HG03103 (cell line): ENCODE measurements around the gene TUBD1.
A peak's percentile ranks its signal among the peaks of the same experiment; 100 is the strongest.
"Not testable (repeated sequence)": the region's sequence is repeated elsewhere in the genome, so short reads cannot be mapped to it uniquely, and the experiment has no call there.

Experiments
- ATAC-seq: cut with Tn5 transposase; IDR thresholded peaks from one replicate; pipeline ENCODE4 v1.9.1; 2021; ENCODE audit warnings: low read depth; ENCODE audit not compliant: unreplicated experiment

TUBD1 gene, protein sequence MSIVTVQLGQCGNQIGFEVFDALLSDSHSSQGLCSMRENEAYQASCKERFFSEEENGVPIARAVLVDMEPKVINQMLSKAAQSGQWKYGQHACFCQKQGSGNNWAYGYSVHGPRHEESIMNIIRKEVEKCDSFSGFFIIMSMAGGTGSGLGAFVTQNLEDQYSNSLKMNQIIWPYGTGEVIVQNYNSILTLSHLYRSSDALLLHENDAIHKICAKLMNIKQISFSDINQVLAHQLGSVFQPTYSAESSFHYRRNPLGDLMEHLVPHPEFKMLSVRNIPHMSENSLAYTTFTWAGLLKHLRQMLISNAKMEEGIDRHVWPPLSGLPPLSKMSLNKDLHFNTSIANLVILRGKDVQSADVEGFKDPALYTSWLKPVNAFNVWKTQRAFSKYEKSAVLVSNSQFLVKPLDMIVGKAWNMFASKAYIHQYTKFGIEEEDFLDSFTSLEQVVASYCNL

DNA sequence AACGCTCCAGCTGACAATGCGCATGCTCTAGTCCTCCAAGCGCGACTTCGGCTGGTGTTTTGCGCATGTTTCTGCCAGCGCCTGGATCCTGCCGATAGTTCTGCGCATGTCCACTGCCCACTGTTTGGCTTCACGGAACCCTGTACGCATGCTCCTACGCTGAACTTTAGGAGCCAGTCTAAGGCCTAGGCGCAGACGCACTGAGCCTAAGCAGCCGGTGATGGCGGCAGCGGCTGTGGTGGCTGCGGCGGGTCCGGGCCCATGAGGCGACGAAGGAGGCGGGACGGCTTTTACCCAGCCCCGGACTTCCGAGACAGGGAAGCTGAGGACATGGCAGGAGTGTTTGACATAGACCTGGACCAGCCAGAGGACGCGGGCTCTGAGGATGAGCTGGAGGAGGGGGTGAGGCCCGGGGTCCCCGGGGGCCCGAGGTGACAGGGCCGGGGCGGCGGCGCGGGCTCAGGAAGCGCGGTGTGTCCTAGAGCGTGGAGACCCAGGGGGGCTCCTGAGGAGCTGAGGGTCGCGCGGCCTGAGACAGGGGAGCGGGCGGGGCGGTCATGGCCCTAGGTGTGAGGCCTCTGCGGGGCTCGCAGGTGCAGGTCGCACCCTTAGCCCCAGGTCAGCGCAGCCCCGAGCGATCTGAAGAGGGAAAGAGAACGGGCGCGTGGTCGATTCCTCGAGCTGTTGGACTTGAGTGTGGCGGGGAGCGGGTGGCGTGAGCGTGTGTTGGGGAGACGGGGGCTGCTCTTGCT lies at the start of gene TUBD1, which contains the start of gene RPS6KB1:
TSS of gene TUBD1 (minus strand) at position 20 of the 752 bp plus-strand sequence. CDS start 1,941 bp downstream, outside the sequence.
TSS of gene RPS6KB1 (plus strand) at position 198 of the 752 bp plus-strand sequence. CDS start at position 262, 64 bp downstream.
- peak; percentile 83 for ATAC-seq

DNA sequence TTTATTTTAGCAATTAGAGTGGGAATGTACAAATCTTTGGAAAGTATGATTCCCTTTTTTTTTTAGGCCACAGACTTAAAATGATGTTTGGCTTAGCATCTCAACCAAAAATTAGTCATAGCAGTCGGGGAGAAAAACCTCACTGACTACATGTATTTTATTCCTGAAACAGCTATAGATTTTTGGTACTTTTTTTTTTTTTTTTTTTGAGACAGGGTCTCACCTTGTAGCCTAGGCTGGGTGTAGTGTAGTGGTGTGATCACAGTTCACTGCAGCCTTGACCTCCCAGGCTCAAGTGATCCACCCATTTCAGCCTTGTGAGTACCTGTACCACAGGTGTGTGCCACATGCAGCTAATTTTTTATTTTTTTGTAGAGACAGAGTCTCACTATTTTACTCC lies 48.4 kb upstream of the TUBD1 start:
- ATAC-seq, result no peak

DNA sequence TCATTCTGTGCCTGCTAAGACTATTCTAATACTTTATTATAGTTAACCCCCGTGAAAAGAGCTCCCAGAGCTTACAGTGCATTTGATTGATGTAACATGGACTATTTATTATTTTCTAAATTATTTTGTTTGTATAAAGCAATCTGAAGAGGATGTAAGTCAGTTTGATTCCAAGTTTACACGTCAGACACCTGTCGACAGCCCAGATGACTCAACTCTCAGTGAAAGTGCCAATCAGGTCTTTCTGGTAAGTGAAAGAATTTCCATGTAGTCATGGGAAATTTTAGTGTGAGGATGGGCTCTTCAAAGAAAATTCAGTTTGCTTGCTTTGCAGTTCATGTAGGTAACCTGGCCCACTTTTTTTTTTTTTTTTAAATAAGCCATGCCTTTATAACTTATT lies 48.0 kb upstream of the TUBD1 start:
- not testable (repeated sequence) for ATAC-seq

DNA sequence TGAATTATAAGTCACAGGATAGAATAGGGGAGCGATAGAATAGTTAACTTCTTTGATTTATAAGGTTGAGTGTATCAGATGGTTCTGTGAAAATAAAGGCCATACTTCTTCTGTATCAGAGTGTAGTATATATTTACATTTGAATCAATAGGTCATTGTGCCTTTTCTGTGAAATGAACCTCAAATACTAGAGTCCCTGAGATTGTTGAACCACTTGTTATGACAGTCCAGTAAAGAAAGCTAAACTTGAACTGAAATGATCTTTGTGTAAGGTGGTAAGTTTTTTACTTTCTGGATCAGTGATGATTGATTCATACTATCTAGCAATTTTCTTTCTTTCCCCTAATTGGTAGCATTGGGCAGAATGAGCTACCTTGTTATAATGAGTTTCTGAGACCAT lies 40.6 kb upstream of the TUBD1 start:
- not testable (repeated sequence) for ATAC-seq

DNA sequence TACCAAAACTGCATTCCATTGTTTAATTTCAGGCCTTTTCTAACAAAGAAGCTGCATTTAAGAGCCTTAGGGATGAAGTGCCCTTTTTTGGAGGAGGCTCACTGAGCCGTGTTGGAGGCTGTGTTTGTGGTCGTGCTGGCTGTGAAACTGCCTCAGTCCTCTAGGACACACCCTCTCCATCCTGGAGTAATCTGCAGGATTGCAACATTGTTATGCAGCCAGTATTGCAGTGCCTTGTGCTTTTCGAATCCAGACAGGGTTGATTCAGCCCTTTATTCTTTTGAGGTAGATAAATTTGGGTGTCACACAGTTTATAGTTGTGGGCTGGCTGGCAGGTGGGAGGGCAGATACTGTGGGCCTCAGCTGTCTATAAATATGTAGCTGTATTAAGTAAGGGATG lies 38.0 kb upstream of the TUBD1 start:
- ATAC-seq, result not testable (repeated sequence)

DNA sequence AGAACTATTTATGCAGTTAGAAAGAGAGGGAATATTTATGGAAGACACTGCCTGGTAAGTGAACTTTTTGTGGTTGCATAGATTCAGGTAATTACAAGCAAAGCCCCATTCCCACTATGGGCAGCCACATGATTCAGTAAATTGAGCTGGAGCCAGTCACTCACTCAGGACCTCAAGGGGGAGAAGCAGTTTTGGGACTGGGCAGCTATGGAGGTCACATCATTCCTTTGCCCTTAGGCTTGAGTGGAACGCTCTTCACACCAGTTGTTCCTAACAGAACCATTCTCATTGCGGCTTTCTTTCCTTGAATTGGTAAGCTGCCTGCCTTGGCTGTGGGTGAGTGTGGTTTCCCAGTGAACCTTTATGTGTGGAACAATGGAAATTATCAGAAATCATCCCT lies 37.4 kb upstream of the TUBD1 start:
- not testable (repeated sequence) for ATAC-seq

DNA sequence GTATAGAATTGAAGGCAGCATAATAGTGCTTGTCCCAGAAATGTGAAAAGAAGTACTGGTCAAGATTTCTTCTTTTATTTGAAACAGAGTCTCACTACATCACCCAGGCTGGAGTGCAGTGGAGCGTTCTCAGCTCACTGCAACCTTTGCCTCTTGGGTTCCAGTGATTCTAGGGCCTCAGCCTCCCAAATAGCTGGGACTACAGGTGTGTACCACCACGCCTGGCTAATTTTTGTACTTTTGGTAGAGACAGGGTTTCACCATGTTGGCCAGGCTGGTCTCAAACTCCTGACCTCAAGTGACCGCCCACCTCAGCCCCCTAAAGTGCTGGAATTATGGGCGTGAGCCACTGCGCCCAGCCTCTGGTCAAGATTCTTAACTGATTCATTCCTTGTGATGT lies 27.9 kb upstream of the TUBD1 start:
- not testable (repeated sequence) for ATAC-seq

DNA sequence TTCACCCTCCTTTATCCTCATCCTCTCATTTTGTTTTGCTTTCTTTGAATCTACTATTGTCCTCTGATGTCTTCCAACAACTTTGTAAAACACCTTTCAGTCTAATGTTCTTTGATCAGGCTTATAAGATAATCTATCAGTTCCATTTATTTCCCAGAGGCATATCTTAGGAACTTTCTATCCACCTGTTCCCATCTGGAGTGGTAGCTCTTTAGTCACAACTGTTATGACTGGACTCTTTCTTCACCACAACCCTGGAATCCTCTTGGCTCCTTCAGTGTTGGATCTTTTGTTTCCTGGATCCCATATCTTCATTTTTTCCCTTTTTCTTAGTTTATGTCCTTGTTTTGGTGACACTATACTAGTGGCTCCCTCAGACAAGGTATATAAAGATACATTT lies 23.7 kb upstream of the TUBD1 start:
- ATAC-seq, result no peak

DNA sequence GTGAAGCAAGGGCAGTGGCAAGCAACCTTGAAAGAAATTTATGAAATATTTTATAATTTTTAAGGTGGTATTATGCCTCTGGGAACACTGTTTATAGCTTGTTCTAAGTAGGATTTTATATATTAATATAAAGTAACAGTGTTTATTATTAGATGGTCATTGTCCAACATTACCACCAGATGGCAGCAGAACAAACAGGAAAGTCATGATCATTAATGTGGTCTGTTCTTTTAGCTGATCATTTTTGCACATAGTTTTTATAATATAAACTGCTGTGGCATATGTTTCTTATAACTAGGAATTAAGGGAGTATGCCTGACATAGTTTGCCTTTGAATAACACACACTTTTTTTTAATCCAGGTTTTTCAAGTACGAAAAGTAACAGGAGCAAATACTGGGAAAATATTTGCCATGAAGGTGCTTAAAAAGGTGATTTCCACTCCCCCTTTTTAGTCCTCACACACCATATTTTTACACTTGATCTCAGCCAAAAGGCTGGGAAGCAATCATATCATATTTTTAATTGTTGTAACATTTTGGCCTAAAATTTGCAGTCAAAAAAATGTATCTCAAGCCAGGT lies 21.6 kb upstream of the TUBD1 start:
- no peak for ATAC-seq

DNA sequence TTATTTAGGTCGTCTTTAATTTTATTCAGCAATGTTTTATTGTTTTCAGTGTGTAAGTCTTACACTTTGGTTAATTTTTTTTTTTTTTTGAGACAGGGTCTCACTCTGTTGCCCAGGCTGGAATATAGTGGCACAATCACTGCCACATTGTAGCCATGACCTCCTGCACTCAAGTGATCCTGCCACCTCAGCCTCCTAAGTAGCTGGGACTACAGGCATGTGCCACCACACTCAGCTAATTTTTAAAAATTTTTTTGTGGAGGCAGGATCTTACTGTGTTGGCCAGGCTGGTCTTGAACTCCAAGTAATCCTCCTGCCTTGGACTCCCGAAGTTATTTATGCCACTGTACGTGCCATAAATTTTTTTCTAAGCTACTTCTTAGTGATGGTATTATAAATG lies 14.7 kb upstream of the TUBD1 start:
- ATAC-seq, result no peak

DNA sequence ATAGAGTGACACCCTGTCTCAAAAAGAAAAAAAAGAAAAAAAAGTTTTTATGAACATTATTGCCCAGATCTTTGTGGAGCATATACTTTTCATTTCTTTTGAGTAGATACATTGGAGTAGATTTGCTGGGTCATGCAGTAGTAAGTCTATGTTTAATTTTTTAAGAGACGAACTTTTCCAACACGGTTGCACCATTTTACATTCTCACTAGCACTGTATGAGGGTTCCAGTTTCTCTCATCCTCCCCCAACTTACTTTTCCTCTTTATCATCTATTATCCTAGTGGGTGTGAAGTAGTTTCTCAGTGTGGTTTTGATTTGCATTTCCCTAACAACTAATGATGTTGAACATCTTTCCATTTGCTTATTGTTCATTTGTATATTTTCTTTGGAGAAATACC lies 10.7 kb upstream of the TUBD1 start:
- ATAC-seq, result no peak

DNA sequence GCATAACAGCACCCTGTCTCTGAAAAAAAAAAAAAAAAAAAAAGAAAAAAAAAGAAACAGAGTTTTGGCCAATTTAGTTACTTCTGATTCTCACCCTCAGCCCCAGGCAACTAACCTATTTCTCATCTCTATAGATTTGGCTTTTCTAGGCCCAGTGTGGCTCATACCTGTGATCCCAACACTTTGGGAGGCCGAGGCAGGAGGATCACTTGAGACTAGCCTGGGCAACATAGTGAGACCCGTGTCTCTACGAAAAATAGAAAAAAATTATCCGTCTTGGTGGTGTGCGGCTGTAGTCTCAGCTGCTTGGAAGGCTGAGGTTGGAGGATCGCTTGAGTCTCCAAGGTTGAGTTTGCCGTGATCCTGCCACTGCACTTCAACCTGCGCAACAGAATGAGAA lies 8.9 kb upstream of the TUBD1 start:
- ATAC-seq, result no peak

DNA sequence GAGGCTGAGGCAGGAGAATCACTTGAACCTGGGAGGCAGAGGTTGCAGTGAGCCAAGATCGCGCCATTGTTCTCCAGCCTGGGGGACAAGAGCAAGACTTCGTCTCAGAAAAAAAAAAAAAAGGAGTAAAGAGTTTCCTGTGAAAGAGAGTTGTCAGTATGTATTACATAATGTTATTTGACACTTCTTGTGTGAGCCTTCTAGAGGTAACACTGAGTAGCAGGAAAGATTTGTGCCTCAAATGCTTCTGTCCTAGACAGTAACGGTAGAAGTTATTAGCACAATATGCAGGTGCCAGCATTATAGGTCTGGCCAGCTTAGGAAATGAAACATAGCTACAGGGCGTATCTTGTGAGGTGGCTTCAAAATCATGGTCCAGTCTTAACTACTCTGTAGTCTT lies 6.4 kb upstream of the TUBD1 start:
- no peak for ATAC-seq

DNA sequence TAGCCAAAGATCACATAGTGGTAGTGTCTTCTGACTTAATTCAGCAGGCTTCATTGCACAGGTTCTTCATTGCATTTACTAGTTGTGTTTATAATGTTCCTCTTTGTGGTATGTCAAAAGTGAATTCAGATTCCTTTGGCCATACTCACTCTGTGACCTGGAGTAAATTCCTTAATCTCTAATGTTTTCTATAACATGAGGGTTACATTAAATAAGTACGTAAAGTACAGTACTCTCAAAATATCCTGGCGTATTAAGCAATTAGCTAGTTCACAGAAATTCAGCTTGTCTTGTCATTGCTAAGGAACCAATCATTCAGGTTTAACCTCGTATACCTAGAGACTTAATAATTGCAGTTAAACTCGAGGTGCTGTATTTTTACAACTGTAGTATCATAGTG lies 4.3 kb upstream of the TUBD1 start:
- no peak for ATAC-seq

DNA sequence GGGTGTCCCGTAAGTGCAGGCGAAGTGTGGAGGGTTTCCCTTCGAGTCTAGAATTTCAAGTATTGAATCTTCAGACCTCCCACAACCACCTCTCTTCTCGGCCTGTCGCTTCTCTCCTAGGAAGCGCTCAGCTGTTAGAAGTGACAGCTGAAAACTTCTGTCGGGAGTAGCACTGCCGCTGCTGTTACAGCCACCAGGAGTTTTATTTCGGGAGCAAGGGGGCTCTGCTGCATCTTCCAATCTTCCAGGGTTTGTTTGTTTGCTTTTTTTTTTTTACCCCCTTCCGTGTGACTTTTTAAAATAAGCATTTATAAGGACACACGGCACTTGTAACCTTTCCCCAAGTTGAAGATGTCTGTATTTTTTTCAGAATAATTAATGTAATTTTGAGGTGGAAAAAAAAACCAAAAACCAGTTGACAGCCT lies 945 bp upstream of the TUBD1 start:
- no peak for ATAC-seq

DNA sequence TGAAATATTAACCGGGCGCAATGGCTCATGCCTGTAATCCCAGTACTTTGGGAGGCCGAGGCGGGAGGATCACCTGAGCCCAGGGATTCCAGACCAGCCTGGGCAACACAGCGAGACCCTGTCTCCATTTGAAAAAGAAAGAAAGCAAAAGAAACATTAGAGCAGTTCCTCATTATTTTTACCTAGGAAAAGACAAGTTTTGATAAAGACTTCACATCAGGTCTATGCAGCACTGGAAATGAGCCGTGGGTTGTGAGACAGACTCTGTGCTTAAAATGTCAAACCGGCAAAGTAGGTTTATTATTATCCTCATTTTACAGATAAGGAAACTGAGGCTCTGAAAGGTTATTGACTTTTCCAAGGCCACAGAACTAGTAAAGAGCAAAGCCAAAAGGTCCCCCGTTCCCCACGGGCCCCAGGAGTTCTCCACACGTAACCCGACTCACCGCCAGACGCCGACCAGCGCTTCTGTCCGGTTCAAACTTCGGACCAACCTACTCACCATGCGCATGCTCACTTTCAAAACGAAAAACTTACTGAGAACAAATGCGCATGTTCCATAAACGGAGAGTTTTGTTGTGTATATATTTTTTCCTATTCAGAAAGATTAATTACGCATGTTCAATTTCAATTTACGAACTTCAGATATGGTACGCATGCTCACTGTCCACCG lies 356 bp downstream of the TUBD1 start:
- peak; percentile 37 for ATAC-seq

DNA sequence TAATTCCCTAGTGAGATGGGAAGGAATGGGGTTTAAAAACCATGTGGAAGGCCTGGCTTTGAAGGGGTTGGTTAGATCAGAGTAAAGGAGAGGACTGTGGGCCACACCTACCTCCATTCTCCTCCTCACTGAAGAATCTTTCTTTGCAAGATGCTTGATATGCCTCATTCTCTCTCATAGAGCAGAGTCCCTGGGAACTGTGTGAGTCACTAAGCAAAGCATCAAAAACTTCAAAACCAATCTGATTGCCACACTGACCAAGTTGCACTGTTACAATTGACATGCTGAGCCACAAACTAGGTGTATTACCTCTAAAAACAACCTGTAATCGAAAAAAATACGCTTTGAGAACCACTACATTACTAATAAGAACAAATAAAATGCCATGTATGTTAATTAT lies 2.0 kb downstream of the TUBD1 start:
- no peak for ATAC-seq

DNA sequence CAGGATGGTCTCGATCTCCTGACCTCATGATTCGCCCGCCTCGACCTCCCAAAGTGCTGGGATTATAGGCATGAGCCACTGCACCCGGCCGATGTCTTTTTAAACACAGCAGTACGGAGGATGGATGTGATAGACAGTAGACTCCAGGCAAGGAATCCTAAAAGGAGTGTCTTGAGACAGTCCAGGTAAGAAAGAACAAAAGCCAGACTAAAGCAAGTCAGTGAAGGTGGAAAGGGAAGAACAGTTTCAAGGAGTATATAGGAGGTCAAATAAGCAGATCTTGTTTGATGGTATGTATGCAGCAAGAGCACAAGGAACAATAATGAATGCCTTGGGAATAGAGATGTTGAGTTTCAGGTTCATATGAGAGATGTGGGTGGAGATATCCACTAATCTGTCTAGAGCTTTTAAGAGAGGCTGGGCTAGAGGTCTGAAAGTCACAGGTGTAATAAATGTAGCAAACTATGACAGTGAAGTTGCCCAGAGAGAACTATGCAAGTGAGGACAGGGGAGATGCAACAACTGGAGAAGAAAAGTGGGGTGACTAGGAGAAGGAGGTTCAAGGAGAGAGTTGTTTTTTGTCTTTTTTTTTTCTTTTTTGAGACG lies 4.5 kb downstream of the TUBD1 start:
- no peak for ATAC-seq

DNA sequence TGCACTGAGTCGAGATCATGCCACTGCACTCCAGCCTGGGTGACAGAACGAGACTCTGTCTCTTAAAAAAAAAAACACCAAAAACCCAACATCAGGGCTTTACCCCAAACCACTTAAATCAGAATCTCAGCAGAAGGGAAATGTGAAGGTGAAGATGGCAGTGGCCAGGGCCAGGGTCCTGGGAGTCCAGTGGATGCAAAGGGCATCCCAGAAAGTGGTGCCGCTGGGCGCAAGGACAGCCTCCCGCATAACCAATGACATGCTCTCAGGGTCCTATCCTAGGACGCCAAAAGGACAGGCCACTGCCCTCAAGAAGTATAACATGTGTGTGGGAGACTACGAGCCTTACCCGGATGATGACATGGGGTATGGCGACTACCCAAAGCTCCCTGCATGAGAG lies 7.9 kb downstream of the TUBD1 start:
- no peak for ATAC-seq

DNA sequence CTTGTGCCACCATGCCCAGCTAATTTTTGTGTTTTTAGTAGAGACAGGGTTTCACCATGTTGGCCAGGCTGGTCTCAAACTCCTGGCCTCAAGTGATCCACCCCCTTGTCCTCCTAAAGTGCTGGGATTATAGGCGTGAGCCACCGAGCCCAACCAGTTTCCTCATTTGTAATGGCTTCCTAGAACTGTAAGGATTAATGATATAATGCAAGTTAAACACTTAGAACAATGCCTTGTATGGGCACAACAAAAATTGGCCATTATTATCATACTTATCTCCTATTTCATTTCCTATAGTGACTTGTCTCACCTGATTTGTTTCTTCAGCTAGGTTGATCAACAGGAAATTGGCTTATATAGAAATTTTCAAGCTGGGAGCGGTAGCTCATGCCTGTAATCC lies 14.1 kb downstream of the TUBD1 start:
- no peak for ATAC-seq
